Femur (tissue), 1 donor: ENCODE data around the gene TPPP.
A peak's percentile ranks its signal among the peaks of the same experiment; 100 is the strongest.

Experiments
- DNase-seq: peaks from one replicate; pipeline ENCODE4 v3.0.0-alpha.2; 2017

The TPPP gene

DNA sequence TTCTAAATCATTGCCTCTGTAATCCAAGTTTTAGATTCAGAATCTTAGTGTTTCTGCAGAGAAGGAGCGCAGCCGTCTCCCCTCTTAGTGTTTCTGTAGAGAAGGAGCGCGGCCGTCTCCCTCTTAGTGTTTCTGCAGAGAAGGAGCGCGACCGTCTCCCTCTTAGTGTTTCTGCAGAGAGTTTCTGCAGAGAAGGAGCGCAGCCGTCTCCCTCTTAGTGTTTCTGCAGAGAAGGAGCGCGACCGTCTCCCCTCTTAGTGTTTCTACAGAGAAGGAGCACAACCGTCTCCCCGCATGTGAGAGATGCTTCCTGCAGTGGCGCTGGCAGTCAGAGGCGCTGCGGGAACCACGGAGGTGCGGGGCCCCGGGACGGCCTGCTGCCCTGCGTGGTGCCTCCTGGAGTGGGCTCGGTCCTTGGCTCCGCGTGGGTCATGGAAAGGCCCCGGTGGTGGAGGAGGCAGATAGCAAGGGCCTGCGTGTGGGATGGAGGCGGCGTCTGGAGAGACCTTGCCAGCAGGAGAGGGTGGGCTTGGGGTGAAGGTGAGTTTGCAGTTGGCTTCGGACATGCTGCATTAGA, 70.1 kb downstream of the TPPP start:
- DNase-seq: no peak

DNA sequence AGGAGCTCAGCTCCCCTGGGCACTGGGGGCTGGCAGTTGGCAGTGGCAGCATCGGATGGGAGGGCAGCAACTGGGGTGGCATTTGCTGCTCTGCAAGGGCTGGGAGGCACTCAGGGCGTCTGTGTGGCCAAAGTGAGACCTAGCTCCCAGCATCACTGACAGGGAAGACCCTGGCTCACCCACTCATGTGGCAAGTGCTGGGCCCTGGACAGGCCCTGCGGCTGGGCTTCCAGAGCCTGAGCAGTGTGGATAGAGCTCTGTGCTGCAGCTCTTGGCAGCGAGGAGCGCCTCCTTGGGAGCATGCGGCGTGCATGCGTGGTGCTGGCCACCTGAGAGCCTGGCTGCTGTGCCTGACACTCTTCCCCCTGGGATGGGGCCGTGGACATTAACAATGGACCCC, 70.8 kb downstream of the TPPP start:
- no peak for DNase-seq

GRCh38 chr5:621341-621761, 71.8 kb downstream of the TPPP start:
- DNase-seq: no peak

GRCh38 chr5:620586-621180, 72.5 kb downstream of the TPPP start:
- no peak for DNase-seq

- no peak for DNase-seq
Observed at GRCh38 chr5:620152-620551, 73.0 kb downstream of the TPPP start.

DNA sequence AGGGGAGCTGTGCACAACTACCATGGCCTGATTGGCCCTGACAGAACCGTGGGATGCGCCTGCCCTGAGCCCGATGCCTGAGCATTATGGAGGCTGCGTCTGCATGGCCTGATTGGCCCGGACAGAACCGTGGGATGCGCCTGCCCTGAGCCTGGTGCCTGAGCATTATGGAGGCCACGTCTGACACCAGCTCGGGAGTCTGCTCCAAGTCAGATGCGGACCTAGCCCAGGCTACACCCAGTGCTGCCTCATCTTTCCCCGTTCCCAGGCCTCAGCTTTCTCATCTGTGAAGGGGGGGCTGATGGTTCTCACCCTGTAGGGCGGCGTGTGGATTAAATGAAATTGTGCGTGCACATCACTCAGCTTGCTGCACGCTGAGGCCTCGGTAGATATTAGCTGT, 73.7 kb downstream of the TPPP start:
- DNase-seq: no peak

GRCh38 chr5:618450-618849, 74.7 kb downstream of the TPPP start:
- DNase-seq: no peak

- no peak for DNase-seq
Observed at GRCh38 chr5:617896-618295, 75.3 kb downstream of the TPPP start.

DNA sequence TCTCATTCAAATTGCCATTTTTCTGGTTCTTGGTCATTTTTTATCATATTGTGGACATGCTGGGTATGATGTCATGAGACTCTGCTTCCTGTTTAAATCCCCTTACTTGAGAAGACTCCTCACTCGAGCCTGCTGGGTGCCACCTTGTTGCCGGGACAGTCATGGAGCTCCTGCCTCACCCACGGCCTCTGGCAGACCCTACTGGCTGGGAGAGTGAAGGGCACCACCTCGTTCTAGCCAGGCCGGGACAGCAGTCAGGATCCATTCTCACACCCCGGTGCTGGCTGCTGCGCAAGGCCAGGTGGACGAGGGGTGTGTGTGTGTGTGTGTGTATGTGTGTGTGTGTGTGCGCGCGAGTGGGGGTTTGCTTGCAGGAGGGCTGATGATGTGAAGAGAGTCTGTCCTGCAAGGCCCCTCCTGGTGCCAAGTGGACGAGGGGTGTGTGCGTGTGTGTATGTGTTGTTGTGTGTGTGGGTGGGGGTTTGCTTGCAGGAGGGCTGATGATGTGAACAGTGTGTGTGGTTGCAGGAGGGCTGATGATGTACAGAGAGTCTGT, 76.6 kb downstream of the TPPP start:
- no peak for DNase-seq

DNA sequence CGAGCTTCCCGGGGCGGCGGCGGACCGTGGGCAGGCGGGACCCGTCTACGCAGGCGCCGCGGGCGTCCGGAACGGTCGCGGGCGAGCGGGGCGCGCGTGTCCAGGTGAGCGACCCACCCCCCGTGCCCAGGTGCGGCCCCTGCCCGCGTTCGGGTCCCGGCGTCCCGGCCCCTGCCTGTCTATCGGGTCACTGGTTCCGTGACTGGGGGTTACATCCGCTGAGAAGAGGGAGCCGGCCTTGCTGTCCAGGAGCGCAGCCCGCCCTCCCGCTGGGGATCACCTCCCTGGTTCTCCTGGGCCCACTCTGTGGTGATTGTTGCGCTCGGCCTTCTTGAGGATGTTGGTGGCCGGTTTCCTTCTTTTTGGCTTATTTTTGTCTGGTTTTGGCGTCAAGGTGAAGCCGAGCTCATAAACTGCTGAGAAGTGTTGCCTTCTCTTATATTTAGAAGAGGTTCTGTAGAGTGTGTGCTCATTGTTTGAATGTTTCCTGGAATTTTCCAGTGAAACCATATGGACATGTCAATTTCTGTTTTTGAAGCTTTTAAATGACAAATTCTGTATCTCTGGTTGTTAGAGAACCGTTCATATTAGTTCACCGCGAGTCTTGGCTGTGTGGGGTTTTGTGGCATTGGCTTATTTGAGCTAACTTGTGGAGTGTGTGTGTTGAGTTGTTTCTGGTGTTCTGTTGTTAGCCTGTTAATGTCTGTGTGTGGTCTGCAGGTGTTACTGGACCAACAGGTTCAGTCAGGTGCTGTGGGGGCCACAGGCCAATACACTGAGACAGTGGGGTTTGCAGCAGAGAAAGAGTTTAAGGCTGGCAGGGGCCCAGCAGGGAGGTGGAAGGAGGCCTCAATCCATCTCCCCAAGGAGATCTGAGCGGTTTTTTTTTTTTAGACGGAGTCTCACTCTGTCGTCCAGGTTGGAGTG, 80.4 kb downstream of the TPPP start:
- DNase-seq: peak; percentile 15

GRCh38 chr5:611731-612486, 81.2 kb downstream of the TPPP start, which contains the start of gene CEP72:
Gene CEP72 (plus strand): TSS chr5:612340. CDS start chr5:612362, 22 bp downstream.
- peak; percentile 96 for DNase-seq

- peak; percentile 9 for DNase-seq
Observed at GRCh38 chr5:610744-611730, 82.1 kb downstream of the TPPP start.

- DNase-seq: peak; percentile 15
Observed at GRCh38 chr5:610011-610743, 83.0 kb downstream of the TPPP start.
